ENCODE results near the gene SH3RF3.
A peak's percentile ranks its signal among the peaks of the same experiment; 100 is the strongest.

SH3RF3 gene

DNA sequence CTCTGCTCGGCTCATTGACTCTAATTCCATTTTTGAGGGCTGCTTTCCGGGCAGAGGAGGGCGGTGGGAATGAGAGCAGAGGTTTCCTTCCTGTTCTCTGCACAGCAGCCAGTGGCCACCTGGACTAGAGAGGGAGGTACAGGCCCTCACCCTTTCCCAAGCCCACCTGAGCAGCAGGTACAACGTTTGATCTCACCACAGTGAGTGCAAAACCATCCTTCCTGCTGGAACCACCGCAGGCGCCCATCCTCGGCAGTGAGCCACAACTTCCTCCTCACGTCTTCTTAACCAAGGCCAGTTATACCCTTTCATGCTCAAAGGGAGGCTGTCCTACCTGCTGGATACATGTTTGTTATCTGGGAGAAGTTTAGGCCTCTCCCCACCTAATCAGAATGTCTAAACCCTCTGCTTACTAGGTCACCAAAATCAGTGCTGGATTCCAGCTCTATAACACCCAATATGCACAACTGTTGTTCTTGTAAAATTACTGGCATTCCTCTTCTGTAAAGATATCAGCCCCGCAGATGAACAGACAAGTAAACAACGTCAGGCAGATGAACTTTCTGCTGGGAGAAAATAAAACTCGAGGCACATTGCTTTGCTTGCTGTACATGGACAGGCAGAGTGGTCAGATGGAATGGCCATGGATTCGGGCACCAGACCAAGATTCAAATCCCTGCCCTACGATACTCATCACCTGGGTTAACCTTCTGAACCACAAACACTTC, 191.4 kb downstream of the SH3RF3 start:
- TF ChIP-seq, protein P1, sequence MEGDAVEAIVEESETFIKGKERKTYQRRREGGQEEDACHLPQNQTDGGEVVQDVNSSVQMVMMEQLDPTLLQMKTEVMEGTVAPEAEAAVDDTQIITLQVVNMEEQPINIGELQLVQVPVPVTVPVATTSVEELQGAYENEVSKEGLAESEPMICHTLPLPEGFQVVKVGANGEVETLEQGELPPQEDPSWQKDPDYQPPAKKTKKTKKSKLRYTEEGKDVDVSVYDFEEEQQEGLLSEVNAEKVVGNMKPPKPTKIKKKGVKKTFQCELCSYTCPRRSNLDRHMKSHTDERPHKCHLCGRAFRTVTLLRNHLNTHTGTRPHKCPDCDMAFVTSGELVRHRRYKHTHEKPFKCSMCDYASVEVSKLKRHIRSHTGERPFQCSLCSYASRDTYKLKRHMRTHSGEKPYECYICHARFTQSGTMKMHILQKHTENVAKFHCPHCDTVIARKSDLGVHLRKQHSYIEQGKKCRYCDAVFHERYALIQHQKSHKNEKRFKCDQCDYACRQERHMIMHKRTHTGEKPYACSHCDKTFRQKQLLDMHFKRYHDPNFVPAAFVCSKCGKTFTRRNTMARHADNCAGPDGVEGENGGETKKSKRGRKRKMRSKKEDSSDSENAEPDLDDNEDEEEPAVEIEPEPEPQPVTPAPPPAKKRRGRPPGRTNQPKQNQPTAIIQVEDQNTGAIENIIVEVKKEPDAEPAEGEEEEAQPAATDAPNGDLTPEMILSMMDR (IDR thresholded peaks at IDR 0.05): no peak
- H3K4me1 Mint-ChIP-seq: peaks cover 91% of the 10 kb centered on the region
- H3K9me3 Mint-ChIP-seq: peaks cover 11% of the 10 kb centered on the region
- peak overlapping the region; percentile 57 for H3K4me3 Mint-ChIP-seq
- no peak for DNase-seq
- H3K36me3 Mint-ChIP-seq (ENCODE audit: low read depth): peaks cover 15% of the 10 kb centered on the region
- peak overlapping the region; percentile 57 for H3K27ac Mint-ChIP-seq
- peaks cover 8% of the 10 kb centered on the region for H3K27me3 Mint-ChIP-seq (ENCODE audit: low read depth, poor library complexity)

DNA sequence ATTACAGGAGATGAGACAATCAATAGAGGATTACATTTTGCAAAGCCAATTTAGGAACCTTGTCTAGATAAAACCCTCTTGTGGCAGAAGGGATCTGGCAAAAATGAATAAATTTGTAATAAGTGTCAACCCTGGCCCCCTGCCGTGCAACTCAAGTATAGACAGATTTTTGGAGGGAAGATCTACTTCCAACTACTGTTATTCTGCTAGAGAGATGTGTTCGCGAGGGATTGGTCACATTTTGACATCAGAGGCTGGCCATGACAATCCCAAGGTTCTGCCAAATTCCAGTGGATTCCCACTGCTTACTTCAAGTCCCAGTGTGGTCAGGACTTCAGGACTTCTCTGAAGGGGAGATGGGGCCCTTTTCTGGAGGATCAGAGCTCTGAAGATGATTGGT, 192.6 kb downstream of the SH3RF3 start:
- H3K4me1 Mint-ChIP-seq: peaks cover 86% of the 10 kb centered on the region
- H3K27ac Mint-ChIP-seq: peak overlapping the region; percentile 96
- H3K4me3 Mint-ChIP-seq: peak overlapping the region; percentile 19
- no peak for DNase-seq
- TF ChIP-seq, protein P1 (IDR thresholded peaks at IDR 0.05): no peak
- H3K9me3 Mint-ChIP-seq: peaks cover 19% of the 10 kb centered on the region
- H3K27me3 Mint-ChIP-seq (ENCODE audit: low read depth, poor library complexity): peaks cover 8% of the 10 kb centered on the region
- H3K36me3 Mint-ChIP-seq (ENCODE audit: low read depth): peaks cover 19% of the 10 kb centered on the region

DNA sequence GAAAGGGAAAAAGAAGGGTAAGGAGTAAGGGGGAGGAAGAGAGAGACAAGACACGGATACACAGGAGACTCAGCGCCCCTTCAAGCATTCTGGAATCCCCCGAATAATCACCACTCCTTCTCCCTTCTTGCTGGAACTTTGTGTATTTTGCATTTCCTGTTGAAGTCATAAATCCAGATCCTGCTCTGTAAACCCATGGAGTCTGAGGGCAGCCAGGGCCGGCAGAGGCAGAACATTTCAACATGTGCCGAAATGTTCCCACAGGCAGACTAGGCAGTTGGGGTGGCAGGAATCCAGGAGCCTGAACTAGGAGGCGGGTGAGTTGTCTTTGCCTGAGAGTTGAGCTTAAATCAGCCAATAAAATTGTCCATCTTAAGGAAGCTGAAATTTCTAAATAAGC, 193.1 kb downstream of the SH3RF3 start:
- Mint-ChIP-seq H3K27ac (peak overlapping the region; percentile 96), H3K36me3 (ENCODE audit: low read depth) (peaks cover 21% of the 10 kb centered on the region), H3K4me1 (peaks cover 81% of the 10 kb centered on the region), H3K9me3 (peaks cover 24% of the 10 kb centered on the region), H3K4me3 (peak overlapping the region; percentile 20), H3K27me3 (ENCODE audit: low read depth, poor library complexity) (peaks cover 8% of the 10 kb centered on the region)
- DNase-seq: no peak
- TF ChIP-seq, protein P1 (IDR thresholded peaks at IDR 0.05): no peak

DNA sequence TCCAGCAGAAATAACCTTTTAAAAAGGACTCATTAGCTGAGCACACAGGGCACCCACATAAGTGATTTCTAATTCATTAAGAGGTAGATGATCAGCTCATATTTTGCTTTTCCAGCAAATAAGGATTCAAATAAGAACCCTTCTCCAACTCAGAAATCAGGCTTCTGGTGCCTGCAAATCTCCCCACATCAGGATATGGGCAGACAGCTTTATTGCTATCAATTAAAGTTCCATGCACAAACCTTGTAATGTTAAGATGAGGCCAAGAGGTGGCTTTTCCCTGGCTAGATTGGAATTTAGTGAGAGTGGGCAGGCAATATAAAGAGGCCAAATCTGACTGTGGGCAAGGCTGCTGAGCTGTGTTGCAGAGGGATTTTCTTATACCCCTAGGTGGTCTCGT, 193.6 kb downstream of the SH3RF3 start:
- H3K4me1 Mint-ChIP-seq: peaks cover 76% of the 10 kb centered on the region
- H3K4me3 Mint-ChIP-seq: peak overlapping the region; percentile 28
- peaks cover 28% of the 10 kb centered on the region for H3K9me3 Mint-ChIP-seq
- TF ChIP-seq, protein P1 (IDR thresholded peaks at IDR 0.05): no peak
- no peak for DNase-seq
- peaks cover 24% of the 10 kb centered on the region for H3K36me3 Mint-ChIP-seq (ENCODE audit: low read depth)
- peak overlapping the region; percentile 42 for H3K27ac Mint-ChIP-seq
- peaks cover 8% of the 10 kb centered on the region for H3K27me3 Mint-ChIP-seq (ENCODE audit: low read depth, poor library complexity)

DNA sequence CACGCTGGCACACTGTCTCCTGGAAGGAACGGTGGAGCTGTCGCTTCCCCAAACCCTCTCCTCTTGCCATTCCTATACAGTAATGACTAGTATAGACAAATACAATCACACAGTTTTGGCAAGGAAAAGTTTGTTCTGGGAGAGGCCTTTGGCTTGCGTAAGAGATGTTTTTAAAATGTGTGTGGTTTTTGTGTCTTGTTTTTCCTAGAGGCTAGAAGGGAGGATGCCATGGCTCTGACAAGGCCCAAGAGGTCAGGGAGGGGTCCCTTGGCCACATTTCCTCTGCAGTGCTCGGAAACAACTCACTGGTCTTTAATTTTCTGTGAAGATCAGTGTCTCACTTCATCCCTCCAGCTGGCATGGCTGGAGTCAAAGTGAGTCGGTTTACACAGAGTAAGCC, 195.9 kb downstream of the SH3RF3 start:
- Mint-ChIP-seq H3K27ac (no peak overlapping the region), H3K27me3 (ENCODE audit: low read depth, poor library complexity) (peaks cover 2% of the 10 kb centered on the region), H3K9me3 (peaks cover 43% of the 10 kb centered on the region)

More for the DNA sequence above, 195.9 kb downstream of the SH3RF3 start:
- peaks cover 43% of the 10 kb centered on the region for H3K36me3 Mint-ChIP-seq (ENCODE audit: low read depth)
- H3K4me1 Mint-ChIP-seq: peaks cover 60% of the 10 kb centered on the region
- TF ChIP-seq, protein P1 (IDR thresholded peaks at IDR 0.05): no peak
- no peak overlapping the region for H3K4me3 Mint-ChIP-seq
- no peak for DNase-seq
